GM21723 (cell line): Measurements from ENCODE around the gene SVIL.
"Not testable (repeated sequence)": the region's sequence is repeated elsewhere in the genome, so short reads cannot be mapped to it uniquely, and the experiment has no call there.

Source experiments
- ATAC-seq: cut with Tn5 transposase; IDR thresholded peaks from one replicate; pipeline ENCODE4 v1.9.1; 2021; ENCODE audit warnings: mild to moderate bottlenecking, moderate library complexity; ENCODE audit not compliant: unreplicated experiment

SVIL gene

DNA sequence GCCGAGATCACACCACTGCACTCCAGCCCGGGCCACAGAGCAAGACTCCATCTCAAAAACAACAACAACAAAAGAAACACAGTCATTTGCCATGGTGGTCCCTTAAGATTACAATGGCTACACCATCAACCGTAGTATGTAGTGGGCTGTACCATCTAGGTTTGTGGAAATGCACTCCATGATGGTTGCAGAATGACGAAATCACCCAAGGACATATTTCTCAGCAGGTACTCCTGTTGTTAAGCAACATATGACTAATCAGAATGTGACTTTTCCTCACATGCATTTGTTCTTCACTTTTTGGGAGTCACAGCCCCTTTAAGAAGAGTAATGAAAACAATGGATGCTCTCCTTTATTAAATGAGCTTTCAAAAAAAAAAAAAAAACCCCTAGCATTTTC lies 11.0 kb downstream of the SVIL start:
- ATAC-seq, result no peak

DNA sequence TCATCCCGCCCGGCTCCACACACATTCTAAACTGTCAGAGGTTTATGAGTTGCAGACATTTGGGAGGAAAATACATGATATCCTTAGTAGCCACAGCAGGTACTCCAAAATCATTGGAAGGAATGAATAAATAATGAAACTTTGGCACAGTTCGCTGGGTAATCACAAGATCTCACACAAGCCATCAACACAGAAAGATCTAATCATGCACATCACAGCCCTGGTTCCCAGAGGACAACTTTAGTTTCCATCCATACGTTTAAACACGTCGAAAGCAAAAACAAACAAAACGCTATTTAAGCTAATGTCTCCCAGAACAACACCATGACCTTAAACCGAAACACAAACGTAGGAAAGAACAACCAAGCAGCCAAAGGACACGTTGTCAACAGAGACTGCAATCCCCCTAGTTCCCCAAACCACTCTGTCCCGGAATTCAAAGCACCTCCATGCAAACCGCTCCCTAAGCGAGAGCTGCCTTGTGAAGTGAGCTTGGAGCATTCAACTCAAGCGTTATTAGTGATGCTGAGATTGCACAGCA lies 12.3 kb downstream of the SVIL start:
- no peak for ATAC-seq

DNA sequence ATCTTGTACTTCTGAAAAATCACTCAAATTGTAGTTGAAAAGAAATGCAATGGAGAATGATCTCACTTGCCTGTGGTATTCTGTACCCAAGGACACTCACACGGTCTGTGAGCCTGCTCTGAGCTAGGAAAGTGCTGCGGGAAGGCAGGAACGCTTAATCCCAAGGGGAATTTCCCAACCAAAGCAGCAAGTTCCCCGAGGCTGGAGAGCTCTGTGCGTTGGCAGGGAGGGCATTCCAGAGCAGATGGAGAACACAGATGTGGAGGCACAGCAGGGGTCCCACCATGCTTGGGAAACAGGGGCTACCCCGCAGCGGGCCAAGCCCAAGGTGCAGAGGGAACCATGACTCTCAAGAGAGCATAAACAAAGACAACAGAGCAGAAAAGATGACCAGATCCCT lies 13.6 kb downstream of the SVIL start:
- ATAC-seq, result no peak

DNA sequence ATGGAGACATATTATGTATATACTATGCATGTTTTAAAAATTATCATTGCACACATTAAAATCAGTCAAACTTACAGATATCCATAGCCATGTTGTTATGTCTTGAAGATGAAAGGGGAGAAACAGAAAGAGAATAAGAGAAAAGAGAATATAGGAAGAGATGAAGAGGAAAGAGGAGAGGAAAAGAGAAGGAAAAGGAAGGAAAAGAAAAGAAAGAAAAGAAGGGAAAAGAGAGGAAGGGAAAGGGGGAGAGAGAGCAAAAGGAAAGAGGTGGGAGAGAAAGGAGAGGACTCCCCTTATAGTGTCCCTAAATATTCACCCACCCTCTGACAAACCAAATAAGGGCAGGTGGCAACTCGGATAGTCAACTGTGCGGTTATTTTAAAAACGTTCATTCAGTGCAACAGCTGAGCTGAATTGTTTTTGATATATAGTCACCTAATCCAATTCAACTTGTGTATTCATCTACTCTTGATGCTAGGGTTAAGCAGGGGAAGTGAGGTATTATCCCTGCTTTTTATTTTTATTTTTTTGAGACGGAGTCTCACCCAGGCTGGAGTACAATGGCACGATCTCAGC lies 14.6 kb downstream of the SVIL start:
- no peak for ATAC-seq

DNA sequence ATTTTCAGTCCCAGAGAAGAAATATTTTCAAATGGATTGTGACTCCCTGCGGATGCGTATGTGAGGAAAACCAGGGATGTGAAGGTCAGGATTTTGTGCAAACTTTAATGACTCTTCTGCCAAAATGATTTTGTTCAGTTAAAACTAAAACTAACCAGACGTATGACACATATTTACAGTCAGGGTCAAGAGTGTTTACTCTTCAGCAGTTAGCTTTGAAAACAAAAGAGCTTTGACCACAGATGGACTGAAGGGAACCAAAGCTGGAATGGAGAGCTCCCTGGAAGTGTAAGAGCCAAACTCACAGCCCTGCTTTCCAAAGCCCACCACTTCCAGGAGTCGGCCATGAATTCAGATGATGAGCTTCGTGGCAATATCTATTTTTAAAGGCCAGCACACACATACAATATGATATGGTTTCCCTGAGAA lies 15.5 kb downstream of the SVIL start:
- ATAC-seq, result no peak

DNA sequence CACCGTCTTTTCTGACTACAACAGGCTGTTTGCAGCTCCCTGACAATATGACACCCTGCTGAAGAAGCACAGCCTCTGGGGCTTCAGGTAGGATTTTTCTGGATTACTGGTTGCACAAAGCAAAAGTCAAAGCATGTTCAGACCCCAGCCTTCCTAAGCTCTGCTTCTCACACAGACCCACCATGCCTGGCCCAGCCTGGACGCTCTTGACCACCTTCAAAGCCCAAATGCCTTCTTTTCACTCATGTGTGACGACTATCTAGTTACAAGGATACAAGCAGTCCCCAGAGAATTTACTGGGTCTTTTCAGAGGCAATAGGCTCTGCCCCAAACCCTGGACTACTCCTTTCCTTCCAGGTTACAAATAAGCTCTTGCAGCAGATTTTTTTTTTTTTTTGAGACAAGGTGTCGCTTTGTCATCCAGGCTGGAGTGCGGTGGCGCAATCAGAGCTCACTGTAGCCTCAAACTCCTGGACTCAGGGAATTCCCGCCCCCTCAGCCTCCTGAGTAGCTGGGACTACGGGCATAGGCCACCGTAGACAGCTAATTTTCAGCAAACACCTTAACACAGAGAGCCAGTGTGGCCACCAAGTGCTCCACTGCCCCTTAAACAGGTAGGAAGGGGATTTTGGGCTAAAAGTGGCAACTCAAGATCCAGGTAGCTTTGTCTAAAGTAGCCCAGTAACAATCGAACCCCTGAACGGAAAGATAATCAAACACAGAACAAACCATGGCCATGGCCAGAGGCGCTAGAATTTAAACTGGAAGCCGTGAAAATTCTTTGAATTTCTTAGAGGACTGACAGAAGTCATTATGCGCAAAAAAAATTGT lies 16.2 kb downstream of the SVIL start:
- no peak for ATAC-seq

DNA sequence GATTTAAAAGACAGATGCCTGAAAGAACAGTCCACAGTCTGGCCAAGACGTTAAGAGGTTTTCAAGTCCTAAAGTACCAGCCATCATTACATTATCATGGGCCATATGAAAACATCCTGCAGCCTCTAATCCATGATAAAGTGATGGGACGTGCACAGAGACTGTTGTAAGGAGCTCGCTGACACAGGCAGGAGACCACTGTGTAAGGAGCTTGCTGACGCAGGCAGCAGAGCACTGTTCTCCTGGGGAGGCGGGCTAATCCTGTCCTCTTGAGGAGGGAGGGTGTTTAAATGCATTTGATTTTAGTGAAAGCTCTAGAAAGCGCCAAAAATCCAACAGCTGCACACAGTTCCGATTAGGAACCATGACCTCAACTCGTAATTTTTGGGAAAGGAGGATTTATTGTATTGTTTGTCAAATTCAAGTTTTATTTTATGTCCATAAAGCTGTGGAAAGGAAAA lies 16.9 kb downstream of the SVIL start:
- ATAC-seq, result no peak

DNA sequence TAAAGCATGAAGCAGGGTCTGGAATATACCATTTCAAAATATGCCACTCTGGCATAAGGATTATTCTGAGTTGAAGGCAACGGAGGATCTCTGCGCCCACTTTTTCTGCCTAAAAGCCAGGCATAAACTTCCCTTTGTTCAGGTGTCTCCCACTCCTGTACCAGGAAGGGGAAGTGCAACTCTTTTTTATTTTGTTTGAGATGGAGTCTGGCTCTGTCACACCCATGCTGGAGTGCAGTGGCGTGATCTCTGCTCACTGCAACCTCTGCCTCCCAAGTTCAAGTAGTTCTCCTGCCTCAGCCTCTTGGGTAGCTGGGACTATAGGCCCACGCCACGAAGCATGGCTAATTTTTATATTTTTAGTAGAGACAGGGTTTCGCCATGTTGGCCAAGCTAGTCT lies 18.2 kb downstream of the SVIL start:
- ATAC-seq, result no peak

DNA sequence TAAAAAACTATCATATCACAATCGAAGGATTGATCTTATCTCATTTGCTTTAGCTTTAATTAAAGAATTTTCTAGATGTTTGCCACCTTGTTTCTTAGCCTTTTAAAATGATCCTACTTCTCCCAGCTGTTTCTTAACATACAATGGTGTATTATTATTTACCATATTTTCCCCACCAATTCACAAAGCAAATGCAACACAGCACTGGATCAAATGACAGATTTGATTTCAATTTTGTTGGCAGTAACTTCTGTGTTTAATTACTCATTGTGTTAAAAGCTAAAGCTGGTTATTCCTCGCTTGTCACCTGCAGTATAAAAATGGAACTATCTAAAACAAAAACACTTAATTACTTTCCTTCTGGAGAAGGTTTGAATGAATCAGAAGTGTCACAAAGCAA lies 19.6 kb downstream of the SVIL start:
- ATAC-seq, result no peak

DNA sequence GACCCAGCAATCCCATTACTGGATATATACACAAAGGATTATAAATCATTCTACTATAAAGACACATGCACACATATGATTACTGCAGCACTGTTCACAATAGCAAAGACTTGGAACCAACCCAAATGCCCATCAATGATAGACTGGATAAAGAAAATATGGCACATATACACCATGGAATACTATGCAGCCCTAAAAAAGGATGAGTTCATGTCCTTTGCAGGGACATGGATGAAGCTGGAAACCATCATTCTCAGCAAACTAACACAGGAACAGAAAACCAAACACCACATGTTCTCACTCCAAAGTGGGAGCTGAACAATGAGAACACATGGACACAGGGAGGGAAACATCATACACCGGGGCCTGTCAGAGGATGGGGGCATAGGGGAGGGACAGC lies 20.5 kb downstream of the SVIL start:
- not testable (repeated sequence) for ATAC-seq

DNA sequence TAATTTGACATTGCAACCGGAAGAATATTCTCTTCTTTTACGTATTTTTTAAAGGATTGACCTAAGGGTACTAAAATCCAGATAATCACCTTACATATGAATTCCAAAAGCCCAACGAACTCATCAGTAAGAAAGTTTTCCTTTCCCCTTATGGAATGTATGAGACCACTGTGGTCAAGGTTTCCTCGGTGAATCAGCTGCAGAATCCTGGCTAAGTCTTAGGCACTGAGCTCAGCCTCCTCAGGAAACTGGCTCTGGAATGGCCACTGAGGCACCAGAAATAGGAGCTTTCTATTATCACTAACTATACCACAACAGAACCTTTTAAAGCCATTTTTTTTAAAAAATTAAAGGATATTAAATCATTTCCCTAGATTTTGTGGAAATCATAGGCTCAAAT lies 21.0 kb downstream of the SVIL start:
- ATAC-seq, result no peak

DNA sequence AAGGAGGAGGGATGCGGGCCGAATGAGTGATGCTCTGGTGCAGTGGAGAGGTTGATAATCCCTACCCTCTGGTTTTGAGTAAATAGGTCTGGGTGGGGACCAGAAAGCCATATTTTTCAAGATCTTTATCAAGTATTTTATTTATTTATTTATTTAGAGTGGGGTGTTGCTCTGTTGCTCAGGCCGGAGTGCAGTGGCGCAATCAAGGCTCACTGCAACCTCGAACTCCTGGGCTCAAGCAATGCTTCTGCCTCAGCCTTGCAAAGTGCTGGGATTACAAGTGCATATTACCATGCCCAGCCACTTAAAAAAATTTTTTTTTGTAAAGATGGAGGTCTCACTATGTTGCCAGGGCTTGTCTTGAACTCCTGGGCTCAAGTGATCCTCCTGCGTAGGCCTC lies 21.6 kb downstream of the SVIL start:
- ATAC-seq, result no peak

DNA sequence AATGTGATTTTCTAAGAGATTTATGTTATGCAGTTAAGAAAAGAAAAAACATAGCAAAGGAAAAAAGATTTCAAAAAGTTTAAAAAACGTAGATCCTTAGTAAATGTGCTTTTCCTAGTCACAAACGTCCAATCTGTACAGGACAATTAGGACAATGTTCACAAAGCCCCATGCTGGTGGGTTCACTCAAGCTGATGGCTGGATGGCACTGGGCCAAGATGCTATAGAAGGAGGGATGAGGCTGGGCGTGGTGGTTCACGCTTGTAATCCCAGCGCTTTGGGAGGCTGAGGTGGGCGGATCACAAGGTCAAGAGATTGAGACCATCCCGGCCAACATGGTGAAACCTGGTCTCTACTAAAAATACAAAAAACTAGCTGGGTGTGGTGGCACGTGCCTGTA lies 22.1 kb downstream of the SVIL start:
- ATAC-seq, result no peak

DNA sequence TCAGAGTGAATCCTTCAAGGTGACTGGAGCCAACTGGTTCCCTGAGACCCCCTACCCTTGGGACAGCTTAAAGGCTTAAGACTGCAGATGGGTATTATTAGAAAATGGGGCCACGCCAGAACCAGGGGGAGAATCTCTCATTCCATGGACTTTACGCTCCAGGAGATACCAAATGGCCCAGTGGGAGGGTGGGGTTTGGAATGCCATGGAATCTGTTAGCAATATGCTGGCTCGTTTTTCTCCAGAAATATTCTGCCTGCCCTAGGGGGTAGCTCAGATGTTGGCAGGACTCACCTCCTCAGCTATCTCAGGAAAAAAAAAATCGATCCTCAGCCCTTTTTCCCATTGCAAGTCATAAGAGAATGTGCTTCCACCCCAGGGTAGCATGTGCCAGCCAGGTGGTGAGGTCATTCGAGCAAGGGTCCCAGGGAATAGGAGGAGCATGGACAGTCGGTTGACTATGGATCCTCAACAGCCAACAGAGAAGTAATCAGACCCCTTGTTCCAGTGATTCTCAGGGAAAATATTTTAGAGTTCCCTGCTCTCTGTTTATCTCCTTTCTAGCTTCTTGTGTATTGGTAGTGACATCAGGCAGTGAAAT lies 22.9 kb downstream of the SVIL start:
- no peak for ATAC-seq

DNA sequence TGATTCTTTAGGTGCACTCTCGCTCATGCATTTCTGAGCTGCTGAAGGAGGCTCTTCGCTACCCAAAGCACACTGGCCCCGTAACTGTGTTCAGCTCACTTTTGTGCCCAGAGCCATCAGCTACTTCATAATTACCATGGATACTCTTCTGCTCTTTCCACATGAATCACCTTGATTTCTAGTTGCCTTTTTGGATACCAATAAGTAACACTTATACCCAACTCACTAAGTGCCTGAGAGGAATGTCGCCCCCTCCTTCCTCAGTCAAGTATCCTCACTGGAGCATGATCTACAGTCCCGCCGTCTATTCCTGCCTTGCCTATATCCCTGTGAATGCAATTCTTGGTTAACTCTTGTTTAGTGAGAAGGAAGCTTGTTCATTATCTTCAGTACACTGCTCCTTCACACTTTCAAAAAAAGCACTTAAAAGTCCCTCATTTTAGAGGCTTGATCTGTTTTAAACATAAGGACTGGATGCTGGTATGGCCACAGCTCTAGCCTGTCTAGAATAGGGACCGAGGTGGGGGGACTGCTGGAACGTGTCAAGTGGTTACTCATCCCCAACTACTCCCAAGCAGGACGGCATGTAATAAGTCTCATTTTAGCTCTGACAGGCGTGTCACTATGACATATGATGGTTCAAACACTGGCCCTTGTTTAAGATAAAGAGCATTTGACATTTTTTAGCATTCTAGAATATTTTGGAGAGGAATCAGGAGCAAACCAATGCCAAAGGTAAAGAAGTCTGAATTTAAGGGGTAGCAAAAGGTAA lies 23.7 kb downstream of the SVIL start:
- ATAC-seq, result no peak

DNA sequence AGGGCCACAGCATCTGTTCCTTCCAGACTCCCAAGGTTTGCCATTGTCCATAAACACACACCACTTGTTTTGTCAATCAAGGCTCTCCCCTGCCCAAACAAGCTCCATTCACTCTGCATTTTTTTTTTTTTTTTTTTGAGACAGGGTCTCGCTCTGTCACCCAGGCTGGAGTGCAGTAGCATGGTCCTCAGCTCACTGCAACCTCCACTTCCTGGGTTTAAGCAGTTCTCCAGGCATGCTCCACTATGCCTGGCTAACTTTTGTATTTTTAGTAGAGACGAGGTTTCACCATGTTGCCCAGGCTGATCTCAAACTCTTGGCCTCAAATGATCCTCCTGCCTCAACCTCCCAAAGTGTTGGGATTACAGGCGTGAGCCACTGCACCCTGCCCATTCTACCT lies 24.4 kb downstream of the SVIL start:
- not testable (repeated sequence) for ATAC-seq

DNA sequence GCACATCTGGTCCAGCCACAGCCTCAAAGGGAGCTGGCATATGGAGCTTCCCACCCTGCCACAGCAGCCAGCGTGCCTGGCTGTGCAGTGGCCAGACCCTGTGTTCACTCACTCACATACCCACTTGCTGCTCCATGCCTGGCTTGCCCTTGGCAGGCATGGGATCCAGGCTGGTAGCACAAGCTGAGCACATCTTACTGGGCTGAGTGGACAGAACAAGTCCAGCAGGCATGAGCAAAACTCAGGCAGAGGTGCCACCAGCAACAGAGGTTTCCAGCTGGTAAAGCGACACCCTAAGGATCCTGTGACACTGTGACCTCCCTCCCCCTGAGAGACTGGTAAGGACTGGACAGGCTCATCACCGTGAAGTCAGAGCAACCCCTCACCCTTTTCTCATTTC lies 25.1 kb downstream of the SVIL start:
- no peak for ATAC-seq

DNA sequence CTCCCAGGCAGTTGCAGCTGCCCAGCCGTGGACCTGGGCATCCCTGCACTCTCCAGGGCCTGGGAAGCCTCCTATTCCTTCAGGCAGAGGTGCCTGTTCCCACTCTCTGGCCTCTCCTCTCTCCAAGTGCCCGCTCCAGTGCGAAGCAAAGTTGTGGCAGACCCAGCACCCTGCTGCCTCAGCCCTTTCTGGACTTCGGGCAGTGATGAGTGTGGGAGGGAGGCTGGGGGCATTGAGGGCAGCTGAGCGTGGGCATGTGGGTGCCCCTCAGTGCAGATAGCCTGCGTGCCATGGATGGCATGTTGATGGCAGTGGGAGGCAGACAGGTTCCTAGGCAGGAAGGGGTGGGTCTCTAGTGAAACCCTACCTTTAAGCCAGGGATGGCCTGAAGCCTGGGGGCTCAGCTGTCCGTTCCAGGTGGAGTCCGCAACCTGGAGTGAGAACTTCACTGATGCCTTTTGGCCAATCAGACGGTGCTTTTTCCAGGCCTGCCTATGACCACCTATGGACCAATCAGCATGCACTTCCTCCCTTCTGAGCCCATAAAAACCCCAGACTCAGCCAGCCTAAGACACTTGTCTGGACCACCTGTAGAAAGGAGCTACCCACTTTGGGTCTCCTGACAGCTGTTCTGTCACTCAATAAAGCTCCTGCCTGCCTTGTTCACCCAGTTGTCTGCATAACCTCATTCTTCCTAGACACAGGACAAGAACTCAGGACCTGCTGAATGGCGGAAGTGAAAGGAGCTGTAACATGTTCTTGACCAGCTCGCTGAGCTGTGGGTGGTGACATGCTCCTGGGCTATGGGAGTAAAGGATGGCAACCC lies 26.1 kb downstream of the SVIL start:
- ATAC-seq, result no peak

DNA sequence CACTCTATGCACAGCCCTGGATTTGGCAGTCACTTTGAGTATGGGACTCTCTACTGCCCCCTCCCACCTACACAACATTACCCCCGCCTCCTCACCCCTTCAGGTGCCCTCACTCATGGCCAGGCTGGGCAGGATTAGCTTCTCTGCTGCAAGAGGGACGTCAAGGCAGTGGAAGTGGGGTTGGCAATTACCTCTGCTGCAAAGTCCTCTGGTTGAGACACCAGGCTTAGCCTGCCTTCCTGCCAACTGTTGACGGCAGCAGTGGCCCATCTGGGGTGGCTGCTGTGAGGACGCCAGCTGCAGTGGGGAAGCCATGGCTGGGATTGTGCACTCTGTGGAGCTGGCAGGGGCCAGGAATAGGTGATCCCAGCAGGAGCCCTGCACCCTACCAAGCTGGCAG lies 26.7 kb downstream of the SVIL start:
- no peak for ATAC-seq

DNA sequence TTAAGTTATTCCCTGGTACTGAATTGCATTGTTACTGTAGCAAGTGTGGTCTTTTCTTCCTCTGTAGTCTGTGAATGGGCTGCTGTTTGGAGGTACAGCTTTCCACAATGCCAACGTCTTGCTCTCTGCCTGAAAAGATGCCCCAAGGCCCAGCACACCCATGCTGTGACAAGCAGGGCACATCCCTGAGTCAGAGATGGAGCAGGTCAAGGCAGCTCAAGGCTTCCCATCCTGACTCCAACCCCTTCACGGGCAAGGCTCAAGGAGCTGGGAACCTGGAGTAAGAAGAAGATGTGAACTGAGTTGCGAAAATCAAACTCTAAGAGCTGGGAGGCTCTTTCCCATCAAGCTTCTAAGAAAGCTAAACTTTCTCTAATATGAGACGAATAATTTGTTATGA lies 27.2 kb downstream of the SVIL start:
- no peak for ATAC-seq
